Right lobe of liver (tissue), 6 donors: ENCODE data around the gene IGF1R. TPM values are rescaled to one million over a fixed set of nuclear protein-coding genes. Genes with fewer than 3 reads are reported as not detected.

Experiments
- ATAC-seq, 4 donors: fragments of 200-7000 bp; cut with Tn5 transposase; one replicate each; pipeline ENCODE4 v1.9.1; 2020; ENCODE audit warnings: mild to moderate bottlenecking in 4 of 4, moderate library complexity in 4 of 4
- DNase-seq, 3 donors: peaks; one replicate each; pipeline ENCODE4 v3.0.0-alpha.2; 2020
- H3K27ac ChIP-seq, 3 donors: fragments of 200-600 bp; one replicate each; pipeline ENCODE4 v1.8.0; 2022
- H3K27me3 ChIP-seq, 2 donors: fragments of 200-600 bp; one replicate each; pipeline ENCODE4 v1.8.0; 2022
- H3K36me3 ChIP-seq, 4 donors: fragments of 200-600 bp; sonication (generic) in 1 of 4; one replicate each; pipeline versions ENCODE4 v1.5.1 to v1.8.0; 2017 to 2022; ENCODE audit warnings: control low read depth in 1 of 4
- H3K4me1 ChIP-seq, 4 donors: fragments of 200-600 bp; sonication (generic) in 1 of 4; one replicate each; pipeline versions ENCODE4 v1.5.1 to v1.8.0; 2017 to 2022; ENCODE audit warnings: control low read depth in 1 of 4
- H3K4me3 ChIP-seq, 3 donors: fragments of 200-600 bp; one replicate each; pipeline ENCODE4 v1.8.0; 2022
- H3K9me3 ChIP-seq, 4 donors: fragments of 200-600 bp; sonication (generic) in 1 of 4; one replicate each; pipeline versions ENCODE4 v1.5.1 to v1.8.0; 2017 to 2022; ENCODE audit warnings: control low read depth in 1 of 4
- POLR2A ChIP-seq: fragments of 450-650 bp; IDR thresholded peaks from one replicate; pipeline ENCODE4 v1.6.1; 2017; ENCODE audit warnings: antibody characterized with exemption, mild to moderate bottlenecking
- WGBS: methylation state at CpG from one replicate; pipeline ENCODE4 v1.1.6; 2018; ENCODE audit warnings: low coverage, low lambda C conversion rate; ENCODE audit not compliant: insufficient coverage; ENCODE audit errors: missing lambda C conversion rate; 5-methylcytosine and 5-hydroxymethylcytosine counted together
- intact Hi-C, 2 donors: fragments of 100-400 bp; cut with DNase I; formaldehyde crosslinking; loops; one replicate each; pipeline versions ENCODE4 v1.11.2 to v1.14.1; 2022
- total RNA-seq, 6 experiments: library from RNA; depleted of rRNA in 2 of 6; stranded (reverse); fragments of >200 nt in 2 of 6; fragmentation: NEBNext Ultra II Directional in 3 of 6; extraction: Animal tissue kit (Norgen Biotek cat#: 25700) in 3 of 6; gene quantifications; one replicate each; pipeline versions ENCODE4 v1.1.0 to v1.2.4, GENCODE V29; 2016 to 2023
- TF ChIP-seq, protein P1 (sequence below), 4 donors: fragments of 200-600 bp in 3 of 4; fragments of 450-650 bp in 1 of 4; IDR thresholded peaks; one replicate each; pipeline versions ENCODE4 v1.5.1 to v1.8.0; 2016 to 2022; ENCODE audit warnings: antibody characterized with exemption in 4 of 4, mild to moderate bottlenecking in 2 of 4
- donor health status: DM: no; HTN: yes; CAD: no.
- donor health status: DM: no; HTN: no; CAD: no.
- donor health status: DM: no; HTN: no; CAD: no.
- donor health status: DM: no; HTN: yes; CAD: no.
- donor health status: DM: no; HTN: yes; CAD: no.

IGF1R gene
- total RNA-seq, 6 experiments from 2014 or later, result 2.5 to 5.3 (median 3.8) TPM

DNA sequence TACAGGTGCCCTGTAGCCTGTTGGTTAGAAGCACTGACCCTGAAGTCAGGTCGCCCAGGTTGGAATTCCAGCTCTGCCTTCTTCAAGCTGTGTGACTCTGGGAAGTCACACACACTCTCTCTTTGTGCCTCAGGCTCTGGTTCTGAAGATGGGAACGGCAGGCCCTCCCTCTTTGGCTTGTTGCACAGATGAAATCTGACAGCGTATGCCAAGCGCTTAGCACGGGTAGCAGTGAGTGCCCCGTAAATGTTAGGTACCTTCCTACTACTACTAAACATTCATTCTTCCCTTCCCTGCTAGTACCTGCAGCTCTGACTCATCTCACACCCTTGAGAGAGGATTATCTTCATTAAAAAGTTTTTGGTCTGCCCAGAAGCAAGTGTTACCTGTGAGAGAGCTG lies 220.2 kb downstream of the IGF1R start:
- Histone ChIP-seq H3K36me3 (no peaks in the 10 kb centered on the region), H3K27ac (no peak overlapping the region), H3K4me1 (no peaks in the 10 kb centered on the region), H3K27me3 (no peaks in the 10 kb centered on the region), H3K9me3 (no peaks in the 10 kb centered on the region), H3K4me3 (no peak overlapping the region)
- WGBS, result 78% methylated on average over 5 of the region's 6 CpGs
- TF ChIP-seq, protein P1, sequence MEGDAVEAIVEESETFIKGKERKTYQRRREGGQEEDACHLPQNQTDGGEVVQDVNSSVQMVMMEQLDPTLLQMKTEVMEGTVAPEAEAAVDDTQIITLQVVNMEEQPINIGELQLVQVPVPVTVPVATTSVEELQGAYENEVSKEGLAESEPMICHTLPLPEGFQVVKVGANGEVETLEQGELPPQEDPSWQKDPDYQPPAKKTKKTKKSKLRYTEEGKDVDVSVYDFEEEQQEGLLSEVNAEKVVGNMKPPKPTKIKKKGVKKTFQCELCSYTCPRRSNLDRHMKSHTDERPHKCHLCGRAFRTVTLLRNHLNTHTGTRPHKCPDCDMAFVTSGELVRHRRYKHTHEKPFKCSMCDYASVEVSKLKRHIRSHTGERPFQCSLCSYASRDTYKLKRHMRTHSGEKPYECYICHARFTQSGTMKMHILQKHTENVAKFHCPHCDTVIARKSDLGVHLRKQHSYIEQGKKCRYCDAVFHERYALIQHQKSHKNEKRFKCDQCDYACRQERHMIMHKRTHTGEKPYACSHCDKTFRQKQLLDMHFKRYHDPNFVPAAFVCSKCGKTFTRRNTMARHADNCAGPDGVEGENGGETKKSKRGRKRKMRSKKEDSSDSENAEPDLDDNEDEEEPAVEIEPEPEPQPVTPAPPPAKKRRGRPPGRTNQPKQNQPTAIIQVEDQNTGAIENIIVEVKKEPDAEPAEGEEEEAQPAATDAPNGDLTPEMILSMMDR (IDR thresholded peaks at IDR 0.05), result no peak
- TF ChIP-seq POLR2A, result no peak
- DNase-seq (no peak), ATAC-seq (no peak)
- intact Hi-C loops, result no loop called here

DNA sequence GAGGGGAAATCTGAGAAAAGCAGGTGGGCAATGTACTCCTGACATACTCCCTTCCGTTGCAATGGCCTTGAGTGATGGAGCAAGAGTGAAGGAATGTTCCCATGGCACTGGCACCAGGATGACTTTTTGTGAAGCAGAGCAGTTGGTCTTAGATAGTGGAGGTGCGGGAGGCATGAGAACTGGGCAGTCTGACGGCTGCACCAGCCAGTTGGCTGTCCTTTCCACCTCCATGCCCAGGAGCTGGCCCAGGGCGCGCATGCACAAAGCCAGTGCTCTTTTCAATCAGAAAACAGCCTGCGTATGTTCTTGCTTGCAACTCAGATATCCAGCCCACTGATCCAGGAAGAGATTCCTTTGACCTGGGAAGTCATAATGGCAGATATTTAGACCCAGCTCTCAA lies 222.4 kb downstream of the IGF1R start:
- Histone ChIP-seq H3K27me3 (no peaks in the 10 kb centered on the region), H3K4me3 (no peak overlapping the region), H3K27ac (no peak overlapping the region), H3K9me3 (no peaks in the 10 kb centered on the region), H3K36me3 (no peaks in the 10 kb centered on the region), H3K4me1 (no peaks in the 10 kb centered on the region)
- intact Hi-C loops, result no loop called here
- DNase-seq (no peak), ATAC-seq (no peak)
- WGBS, result 60% methylated on average over 1 of the region's 6 CpGs
- TF ChIP-seq, protein P1 (IDR thresholded peaks at IDR 0.05), result no peak
- no peak for TF ChIP-seq POLR2A

DNA sequence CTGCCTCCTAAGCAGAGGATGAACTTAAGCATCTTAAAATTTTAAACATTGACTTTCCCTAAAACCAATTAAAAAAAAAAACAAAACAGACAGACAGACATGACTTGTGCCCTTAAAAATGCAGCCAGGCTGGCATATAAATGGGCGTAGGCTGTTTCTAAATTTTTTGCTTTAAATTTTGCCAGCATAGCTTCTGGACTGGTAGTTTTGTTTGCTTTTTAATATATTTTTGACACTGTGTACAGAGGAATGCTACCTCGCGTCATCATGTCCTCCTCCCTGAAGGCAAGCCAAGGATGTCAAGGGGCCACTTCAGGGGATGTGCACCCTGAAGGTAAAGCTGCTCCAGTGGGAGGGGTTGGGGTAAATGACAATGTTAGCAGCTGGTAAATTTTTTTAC lies 224.4 kb downstream of the IGF1R start:
- intact Hi-C loops, result no loop called here
- H3K4me1 ChIP-seq, result no peaks in the 10 kb centered on the region
- DNase-seq (no peak), ATAC-seq (no peak)
- no peak overlapping the region for H3K27ac ChIP-seq
- no peak overlapping the region for H3K4me3 ChIP-seq
- no peaks in the 10 kb centered on the region for H3K36me3 ChIP-seq
- 73% methylated on average over 3 of the region's 3 CpGs for WGBS
- TF ChIP-seq POLR2A, result no peak
- TF ChIP-seq, protein P1 (IDR thresholded peaks at IDR 0.05), result no peak
- H3K9me3 ChIP-seq, result no peaks in the 10 kb centered on the region
- no peaks in the 10 kb centered on the region for H3K27me3 ChIP-seq

DNA sequence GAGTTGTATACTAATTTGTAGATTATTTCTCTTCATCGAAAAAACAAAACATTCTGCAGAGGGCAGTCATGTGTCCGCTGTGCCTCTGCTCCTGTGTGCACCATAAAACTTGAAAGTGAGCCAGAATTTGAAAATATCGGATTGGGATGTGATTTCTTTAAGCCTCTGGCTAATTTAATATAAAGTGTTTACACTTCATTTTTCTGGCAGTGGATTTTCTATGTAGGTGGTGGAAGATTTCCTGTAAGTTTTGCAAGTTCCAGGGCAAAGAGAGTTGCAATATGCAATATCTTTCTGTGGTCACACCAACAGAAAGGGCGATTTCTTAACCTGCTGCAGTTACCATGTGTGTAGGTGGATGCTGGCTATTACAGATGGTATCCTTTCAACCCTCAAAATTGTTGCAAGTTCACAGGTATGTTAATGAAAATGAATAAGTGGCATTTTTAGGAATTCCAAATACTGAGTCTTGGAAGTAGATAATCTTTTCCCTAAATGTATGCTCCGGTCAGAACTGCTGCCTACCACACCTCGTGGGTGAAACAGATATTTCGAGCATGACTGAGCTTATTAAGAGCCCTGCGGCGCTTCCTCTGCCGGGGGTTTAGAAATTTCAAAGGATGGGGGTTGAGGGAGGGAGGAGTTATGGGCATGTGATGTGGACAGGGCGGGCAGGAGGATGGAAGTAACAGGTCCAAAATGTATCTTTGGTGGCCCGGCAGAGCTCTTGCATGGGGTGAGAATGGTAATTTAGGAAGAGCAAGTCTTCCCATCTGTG lies 225.3 kb downstream of the IGF1R start:
- ATAC-seq (peak in 3 of 4 donors; percentile 34 to 45 (median 38)), DNase-seq (no peak)
- H3K36me3 ChIP-seq, result no peaks in the 10 kb centered on the region
- no peak overlapping the region for H3K4me3 ChIP-seq
- TF ChIP-seq, protein P1 (IDR thresholded peaks at IDR 0.05), result no peak
- no peak for TF ChIP-seq POLR2A
- intact Hi-C loops, result no loop called here
- no peaks in the 10 kb centered on the region for H3K27me3 ChIP-seq
- no peaks in the 10 kb centered on the region for H3K9me3 ChIP-seq
- WGBS, result 40% methylated on average over 12 of the region's 12 CpGs
- H3K4me1 ChIP-seq, result no peaks in the 10 kb centered on the region
- H3K27ac ChIP-seq, result no peak overlapping the region
